Type B pancreatic cell (in vitro differentiated cells): ENCODE measurements around the gene INS. TPM values are rescaled to one million over a fixed set of nuclear protein-coding genes. Genes with fewer than 3 reads are reported as not detected.

Experiments used
- DNase-seq: peaks from one replicate; pipeline ENCODE4 v3.0.0; 2021; ENCODE audit warnings: mixed read lengths; ENCODE audit not compliant: unreplicated experiment; ENCODE audit errors: extremely low spot score
- H3K27ac Mint-ChIP-seq: 2 replicates; pipeline ENCODE4 v1.8.0; 2021; ENCODE audit warnings: mild to moderate bottlenecking, mixed read lengths
- H3K27me3 Mint-ChIP-seq: 2 replicates; pipeline ENCODE4 v1.8.0; 2021; ENCODE audit warnings: mixed read lengths
- H3K36me3 Mint-ChIP-seq: 2 replicates; pipeline ENCODE4 v1.8.0; 2021; ENCODE audit warnings: mixed read lengths
- H3K4me1 Mint-ChIP-seq: one replicate; pipeline ENCODE4 v1.8.0; 2021; ENCODE audit warnings: mixed read lengths; ENCODE audit not compliant: unreplicated experiment
- H3K4me3 Mint-ChIP-seq: 2 replicates; pipeline ENCODE4 v1.8.0; 2021; ENCODE audit warnings: mild to moderate bottlenecking, mixed read lengths
- H3K9me3 Mint-ChIP-seq: 2 replicates; pipeline ENCODE4 v1.8.0; 2021; ENCODE audit warnings: mixed read lengths
- total RNA-seq: library from RNA; stranded (reverse); gene quantifications from 2 replicates; pipeline ENCODE4 v1.2.1, GENCODE V29; 2021; ENCODE audit warnings: low replicate concordance
- TF ChIP-seq, protein P1 (sequence below): fragments of 200-600 bp; sonication (generic); conservative IDR thresholded peaks from 2 replicates; pipeline ENCODE4 v1.5.0; 2021; ENCODE audit warnings: antibody characterized with exemption, mild to moderate bottlenecking

INS gene
- total RNA-seq, 1 donor from 2014 or later = 1,584 TPM

DNA sequence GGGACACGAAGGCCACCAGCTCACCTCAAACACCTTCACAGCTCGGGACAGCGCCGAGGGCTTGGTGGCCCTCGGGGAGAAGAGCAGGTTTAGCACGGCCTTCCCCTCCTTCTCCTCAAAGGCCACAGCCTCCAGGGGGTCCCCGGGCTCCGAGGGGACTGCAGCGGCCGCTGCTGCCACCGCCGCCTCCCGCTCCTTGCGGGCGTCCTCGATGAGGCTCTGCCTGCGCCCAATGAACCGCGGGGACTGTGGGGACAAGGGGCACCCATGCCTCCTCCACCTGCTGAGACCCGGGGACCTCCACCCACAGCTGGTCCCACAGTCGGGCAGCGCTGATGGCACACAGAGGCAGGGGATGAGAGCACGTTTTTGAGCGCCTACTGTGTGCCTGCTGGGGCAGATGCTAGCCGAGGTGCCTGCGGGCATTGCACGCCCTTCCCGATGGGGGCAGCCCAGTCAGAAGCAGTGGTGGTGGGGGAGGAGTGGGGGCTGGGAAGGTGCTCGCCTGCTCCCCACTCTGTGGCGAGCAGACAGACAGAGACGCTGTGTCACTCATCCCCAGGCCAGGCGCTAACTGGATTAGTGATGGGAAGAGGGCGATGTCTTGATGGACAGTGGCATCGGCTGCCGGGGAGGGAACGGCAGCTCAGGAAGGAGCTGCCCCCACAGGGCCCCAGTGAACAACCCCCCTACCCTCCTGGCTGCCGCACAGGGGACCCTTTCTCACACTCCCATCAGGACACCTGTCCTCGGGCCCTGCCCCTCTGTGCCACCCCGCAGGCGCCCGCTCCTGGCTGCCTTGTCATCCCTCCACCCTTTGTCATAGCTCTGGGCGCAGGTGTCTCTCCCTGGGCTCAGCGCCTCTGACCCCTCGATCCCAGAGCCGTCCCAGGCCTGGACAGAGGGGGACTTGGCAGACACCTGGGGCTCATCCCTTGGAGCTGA lies 8.9 kb upstream of the INS start:
- H3K36me3 Mint-ChIP-seq = no peaks in the 10 kb centered on the region
- DNase-seq = no peak
- TF ChIP-seq, protein P1, sequence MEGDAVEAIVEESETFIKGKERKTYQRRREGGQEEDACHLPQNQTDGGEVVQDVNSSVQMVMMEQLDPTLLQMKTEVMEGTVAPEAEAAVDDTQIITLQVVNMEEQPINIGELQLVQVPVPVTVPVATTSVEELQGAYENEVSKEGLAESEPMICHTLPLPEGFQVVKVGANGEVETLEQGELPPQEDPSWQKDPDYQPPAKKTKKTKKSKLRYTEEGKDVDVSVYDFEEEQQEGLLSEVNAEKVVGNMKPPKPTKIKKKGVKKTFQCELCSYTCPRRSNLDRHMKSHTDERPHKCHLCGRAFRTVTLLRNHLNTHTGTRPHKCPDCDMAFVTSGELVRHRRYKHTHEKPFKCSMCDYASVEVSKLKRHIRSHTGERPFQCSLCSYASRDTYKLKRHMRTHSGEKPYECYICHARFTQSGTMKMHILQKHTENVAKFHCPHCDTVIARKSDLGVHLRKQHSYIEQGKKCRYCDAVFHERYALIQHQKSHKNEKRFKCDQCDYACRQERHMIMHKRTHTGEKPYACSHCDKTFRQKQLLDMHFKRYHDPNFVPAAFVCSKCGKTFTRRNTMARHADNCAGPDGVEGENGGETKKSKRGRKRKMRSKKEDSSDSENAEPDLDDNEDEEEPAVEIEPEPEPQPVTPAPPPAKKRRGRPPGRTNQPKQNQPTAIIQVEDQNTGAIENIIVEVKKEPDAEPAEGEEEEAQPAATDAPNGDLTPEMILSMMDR = no peak
- H3K4me1 Mint-ChIP-seq = peaks cover 5% of the 10 kb centered on the region
- no peaks in the 10 kb centered on the region for H3K9me3 Mint-ChIP-seq
- H3K27me3 Mint-ChIP-seq = no peaks in the 10 kb centered on the region
- H3K4me3 Mint-ChIP-seq = no peak overlapping the region
- no peak overlapping the region for H3K27ac Mint-ChIP-seq

DNA sequence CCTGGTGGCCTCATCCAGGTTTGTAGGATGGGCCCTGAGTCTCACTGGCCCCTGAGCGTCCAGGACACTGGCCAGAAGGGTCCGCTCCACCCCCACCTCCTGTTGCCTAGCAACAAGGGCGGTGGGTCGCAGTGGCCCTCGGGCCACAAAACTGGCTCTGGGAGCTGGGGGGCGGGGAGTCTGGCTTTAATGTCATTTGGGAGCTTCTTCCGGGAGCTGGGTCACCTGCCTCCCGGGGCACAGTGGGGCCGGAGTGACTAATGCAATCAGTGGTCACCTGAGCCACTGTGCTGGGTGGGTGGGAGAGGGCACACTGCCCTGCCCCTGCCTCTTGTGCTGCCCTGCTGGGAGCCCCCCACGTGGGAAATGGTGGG lies 8.0 kb upstream of the INS start:
- H3K4me3 Mint-ChIP-seq = no peak overlapping the region
- H3K9me3 Mint-ChIP-seq = no peaks in the 10 kb centered on the region
- DNase-seq = no peak
- no peak overlapping the region for H3K27ac Mint-ChIP-seq
- H3K36me3 Mint-ChIP-seq = no peaks in the 10 kb centered on the region
- TF ChIP-seq, protein P1 = no peak
- peaks cover 5% of the 10 kb centered on the region for H3K4me1 Mint-ChIP-seq
- no peaks in the 10 kb centered on the region for H3K27me3 Mint-ChIP-seq

DNA sequence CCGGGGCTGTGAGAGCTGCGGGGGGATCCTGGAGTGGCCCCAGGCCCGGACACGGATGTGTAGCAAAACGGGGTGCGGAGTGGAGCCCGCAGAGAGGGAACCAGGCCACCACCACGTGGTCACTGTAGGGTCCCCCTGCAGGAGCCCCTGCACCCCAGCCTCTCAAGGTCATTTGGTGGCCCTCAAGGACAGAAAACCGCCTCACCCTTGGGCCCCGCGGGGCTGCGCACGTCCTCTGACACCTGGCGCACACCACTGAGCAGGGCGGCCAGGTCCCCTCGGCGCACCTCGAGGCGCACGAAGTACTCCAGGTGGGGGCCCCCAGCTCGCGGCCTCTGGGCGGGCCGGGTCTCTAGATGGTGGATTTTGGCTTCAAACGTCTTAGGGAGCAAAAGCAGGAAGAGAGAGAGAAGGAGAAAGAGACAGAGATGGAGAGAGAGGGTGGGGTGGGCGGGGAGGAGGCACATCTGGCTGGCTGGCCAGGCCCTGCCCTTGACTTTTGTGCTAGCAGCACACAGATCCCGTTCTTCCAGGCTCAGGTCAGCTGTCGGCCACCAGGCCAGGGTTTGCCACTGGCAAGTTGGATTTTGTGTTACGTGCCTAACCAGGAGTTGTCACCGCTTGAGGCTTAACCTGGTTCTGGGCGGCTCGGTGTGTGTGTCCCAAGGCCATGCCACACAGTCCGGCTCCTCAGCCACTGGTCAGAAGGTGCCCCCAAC lies 7.4 kb upstream of the INS start:
- peaks cover 5% of the 10 kb centered on the region for H3K4me1 Mint-ChIP-seq
- TF ChIP-seq, protein P1 = no peak
- no peaks in the 10 kb centered on the region for H3K9me3 Mint-ChIP-seq

DNA sequence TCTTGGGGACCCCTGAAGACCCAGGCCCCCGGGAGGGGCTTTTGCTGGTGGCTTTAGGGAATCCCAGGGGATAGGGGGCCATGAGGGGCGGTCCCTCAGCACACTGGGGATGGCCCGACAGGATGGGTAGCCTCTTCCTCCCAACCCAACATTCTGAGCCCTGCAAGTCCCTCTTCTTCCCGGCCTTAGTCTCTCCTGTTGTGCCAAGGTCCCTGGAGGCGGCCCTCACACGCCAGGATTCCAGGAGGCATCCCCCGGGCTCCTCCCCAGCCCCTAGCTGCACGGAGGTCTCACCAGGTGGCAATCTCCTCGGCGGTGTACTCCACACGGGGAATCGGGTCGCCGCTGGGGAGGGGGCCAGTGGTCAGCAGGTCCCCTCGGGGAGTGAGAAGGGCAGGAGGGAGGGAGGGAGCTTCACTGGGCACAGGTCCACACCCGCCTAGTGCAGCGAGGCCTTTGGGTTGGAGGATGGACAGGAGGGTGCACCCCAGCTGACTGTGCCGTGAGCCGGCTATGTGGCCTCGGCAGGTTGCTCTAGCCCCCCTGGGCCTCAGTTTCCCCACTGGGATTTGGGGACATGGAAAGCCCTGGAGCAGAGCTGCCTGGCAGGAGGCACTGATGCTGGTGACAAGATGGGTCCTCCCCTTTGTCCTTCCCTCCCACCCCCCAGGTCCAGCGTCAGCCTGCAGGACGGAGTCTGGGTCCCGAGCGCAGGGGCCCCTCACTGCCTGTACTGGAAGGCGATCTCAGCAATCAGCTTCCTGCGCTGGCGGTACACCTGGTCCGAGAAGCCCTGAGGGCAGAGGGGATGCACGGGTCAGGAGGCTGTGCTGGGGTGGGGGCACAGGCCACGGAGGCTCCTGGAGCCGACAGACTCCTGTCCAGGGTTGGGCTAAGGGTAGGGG lies 6.4 kb upstream of the INS start:
- Mint-ChIP-seq H3K27ac (no peak overlapping the region), H3K36me3 (no peaks in the 10 kb centered on the region), H3K27me3 (no peaks in the 10 kb centered on the region), H3K9me3 (no peaks in the 10 kb centered on the region), H3K4me1 (no peaks in the 10 kb centered on the region), H3K4me3 (peak overlapping the region; percentile 52)
- TF ChIP-seq, protein P1 = no peak
- no peak for DNase-seq

More for the DNA sequence above, 7.4 kb upstream of the INS start:
- Mint-ChIP-seq H3K27me3 (no peaks in the 10 kb centered on the region), H3K27ac (no peak overlapping the region), H3K4me3 (no peak overlapping the region), H3K36me3 (no peaks in the 10 kb centered on the region)
- no peak for DNase-seq
